ENCODE results near the gene GPC3. TPM values are rescaled to one million over a fixed set of nuclear protein-coding genes. Genes with fewer than 3 reads are reported as not detected.

The GPC3 gene
- total RNA-seq, 2 experiments from 2014 or later = 0.58 to 0.63 TPM

GRCh38 chrX:133980406-133980805, 5.0 kb downstream of the GPC3 start:
- no peak overlapping the region for H3K4me3 Mint-ChIP-seq
- no peaks in the 10 kb centered on the region for H3K36me3 Mint-ChIP-seq (ENCODE audit: low read depth)
- CTCF ChIA-PET = no interaction called here
- POLR2A ChIA-PET = no interaction called here
- no peak overlapping the region for H3K27ac Mint-ChIP-seq
- ATAC-seq = no peak
- peaks cover 3% of the 10 kb centered on the region for H3K4me1 Mint-ChIP-seq (ENCODE audit: low read depth)
- no peak for DNase-seq
- TF ChIP-seq CTCF (IDR thresholded peaks at IDR 0.05) = no peak
- no peaks in the 10 kb centered on the region for H3K9me3 Mint-ChIP-seq
- H3K27me3 Mint-ChIP-seq = peaks cover 14% of the 10 kb centered on the region
- intact Hi-C loops (cut with micrococcal nuclease) = no loop called here

GRCh38 chrX:133979641-133980230, 5.7 kb downstream of the GPC3 start:
- H3K27me3 Mint-ChIP-seq = peaks cover 14% of the 10 kb centered on the region
- TF ChIP-seq CTCF (IDR thresholded peaks at IDR 0.05) = no peak
- H3K9me3 Mint-ChIP-seq = no peaks in the 10 kb centered on the region
- H3K27ac Mint-ChIP-seq = no peak overlapping the region
- ATAC-seq (no peak), DNase-seq (no peak)
- ChIA-PET CTCF (no interaction called here), POLR2A (no interaction called here)
- intact Hi-C loops (cut with micrococcal nuclease) = no loop called here
- no peak overlapping the region for H3K4me3 Mint-ChIP-seq
- peaks cover 3% of the 10 kb centered on the region for H3K4me1 Mint-ChIP-seq (ENCODE audit: low read depth)
- H3K36me3 Mint-ChIP-seq (ENCODE audit: low read depth) = no peaks in the 10 kb centered on the region

GRCh38 chrX:133973704-133974103, 11.7 kb downstream of the GPC3 start:
- CTCF ChIA-PET = no interaction called here
- H3K9me3 Mint-ChIP-seq = no peaks in the 10 kb centered on the region
- POLR2A ChIA-PET = no interaction called here
- no peak for TF ChIP-seq CTCF (IDR thresholded peaks at IDR 0.05)
- no peak overlapping the region for H3K27ac Mint-ChIP-seq
- H3K4me3 Mint-ChIP-seq = no peak overlapping the region
- H3K4me1 Mint-ChIP-seq (ENCODE audit: low read depth) = no peaks in the 10 kb centered on the region
- H3K36me3 Mint-ChIP-seq (ENCODE audit: low read depth) = no peaks in the 10 kb centered on the region
- DNase-seq (no peak), ATAC-seq (no peak)
- intact Hi-C loops (cut with micrococcal nuclease) = no loop called here
- H3K27me3 Mint-ChIP-seq = no peaks in the 10 kb centered on the region

- Mint-ChIP-seq H3K27me3 (no peaks in the 10 kb centered on the region), H3K27ac (no peak overlapping the region), H3K36me3 (ENCODE audit: low read depth) (no peaks in the 10 kb centered on the region), H3K4me3 (no peak overlapping the region), H3K4me1 (ENCODE audit: low read depth) (no peaks in the 10 kb centered on the region), H3K9me3 (no peaks in the 10 kb centered on the region)
- ChIA-PET POLR2A (no interaction called here), CTCF (no interaction called here)
- TF ChIP-seq CTCF (IDR thresholded peaks at IDR 0.05) = no peak
- intact Hi-C loops (cut with micrococcal nuclease) = no loop called here
- no peak for DNase-seq
- no peak for ATAC-seq
Measured at GRCh38 chrX:133972916-133973315, 12.5 kb downstream of the GPC3 start.

GRCh38 chrX:133971586-133971985, 13.8 kb downstream of the GPC3 start:
- intact Hi-C loops (cut with micrococcal nuclease) = no loop called here
- ChIA-PET CTCF (no interaction called here), POLR2A (no interaction called here)

More at GRCh38 chrX:133971586-133971985, 13.8 kb downstream of the GPC3 start:
- Mint-ChIP-seq H3K9me3 (no peaks in the 10 kb centered on the region), H3K27ac (no peak overlapping the region), H3K4me1 (ENCODE audit: low read depth) (no peaks in the 10 kb centered on the region), H3K27me3 (no peaks in the 10 kb centered on the region), H3K36me3 (ENCODE audit: low read depth) (no peaks in the 10 kb centered on the region), H3K4me3 (no peak overlapping the region)
- no peak for TF ChIP-seq CTCF (IDR thresholded peaks at IDR 0.05)
- no peak for DNase-seq
- ATAC-seq = no peak

Measured in activated CD8-positive, alpha-beta T cell treated with anti-CD3 and anti-CD28 coated beads for 36 hours (primary cell).